K562 (cell line): ENCODE results near the gene PNP. TPM values are rescaled to one million over a fixed set of nuclear protein-coding genes. Genes with fewer than 3 reads are reported as not detected.

Experiments
- CTBP1 ChIP-seq: fragments of 450-650 bp; IDR thresholded peaks from 2 replicates; pipeline ENCODE4 v1.6.1; 2016; ENCODE audit warnings: borderline replicate concordance
- CXXC5 ChIP-seq: fragments of 250-450 bp; sonication (Bioruptor Pico); IDR thresholded peaks from 2 replicates; pipeline ENCODE4 v1.8.0; 2022; ENCODE audit warnings: inconsistent platforms, mild to moderate bottlenecking, moderate library complexity
- HEY1 ChIP-seq: fragments of 250-450 bp; sonication (Bioruptor Pico); IDR thresholded peaks from 2 replicates; pipeline ENCODE4 v1.5.0; 2020; ENCODE audit warnings: mild to moderate bottlenecking, moderate library complexity, borderline replicate concordance
- HMG20B ChIP-seq: fragments of 250-450 bp; sonication (Bioruptor Pico); IDR thresholded peaks from 2 replicates; pipeline ENCODE4 v1.5.0; 2021; ENCODE audit warnings: mild to moderate bottlenecking
- JUN ChIP-seq, 2 experiments: sonication (generic) in 1 of 2; formaldehyde crosslinking in 1 of 2; IDR thresholded peaks; 2 replicates each; pipeline versions ENCODE4 v1.6.1 to v1.8.0; 2012 to 2022; ENCODE audit warnings: borderline replicate concordance in 2 of 2, mild to moderate bottlenecking in 2 of 2, improper control_type of control experiment in 1 of 2, low read depth in 1 of 2, low read length in 1 of 2, missing genetic modification reagents in 1 of 2
- KAT7 ChIP-seq: sonication (generic); formaldehyde crosslinking; IDR thresholded peaks from 2 replicates; pipeline ENCODE4 v1.8.0; 2022; ENCODE audit warnings: missing genetic modification reagents, mild to moderate bottlenecking, borderline replicate concordance
- L3MBTL2 ChIP-seq: fragments of 450-650 bp; IDR thresholded peaks from 2 replicates; pipeline ENCODE4 v1.6.1; 2016; ENCODE audit warnings: mild to moderate bottlenecking, moderate library complexity
- MAFG ChIP-seq: fragments of 450-650 bp; conservative IDR thresholded peaks from 2 replicates; pipeline ENCODE4 v1.6.1; 2016; ENCODE audit warnings: missing genetic modification characterization, missing compliant biosample characterization
- MYC ChIP-seq, 2 experiments: fragments of 250-450 bp in 1 of 2; sonication (Bioruptor Pico) in 1 of 2; IDR thresholded peaks; 2 replicates each; pipeline versions ENCODE4 v1.5.1 to v1.6.1; 2012 to 2021; ENCODE audit warnings: low read depth in 2 of 2, borderline replicate concordance in 1 of 2, improper control_type of control experiment in 1 of 2, low read length in 1 of 2, mild to moderate bottlenecking in 1 of 2, moderate library complexity in 1 of 2
- NFXL1 ChIP-seq: fragments of 450-650 bp; formaldehyde crosslinking; IDR thresholded peaks from 2 replicates; pipeline ENCODE4 v1.4.0; 2021; ENCODE audit warnings: mild to moderate bottlenecking
- NFYB ChIP-seq: IDR thresholded peaks from 2 replicates; pipeline ENCODE4 v1.6.1; 2011; ENCODE audit warnings: mild to moderate bottlenecking, moderate library complexity; ENCODE audit not compliant: insufficient read length; ENCODE audit errors: extremely low read depth
- NR1H2 ChIP-seq: sonication (generic); formaldehyde crosslinking; IDR thresholded peaks from 2 replicates; pipeline ENCODE4 v1.4.0; 2020; ENCODE audit warnings: mild to moderate bottlenecking, missing genetic modification reagents
- OTX1 ChIP-seq: fragments of 450-650 bp; formaldehyde crosslinking; IDR thresholded peaks from 2 replicates; pipeline ENCODE4 v1.4.0; 2022; ENCODE audit warnings: mild to moderate bottlenecking
- TAF9B ChIP-seq: fragments of 450-650 bp; IDR thresholded peaks from 2 replicates; pipeline ENCODE4 v1.6.1; 2018; ENCODE audit warnings: mild to moderate bottlenecking; ENCODE audit not compliant: partially characterized antibody
- TBL1XR1 ChIP-seq, 2 experiments: IDR thresholded peaks; 2 replicates each; pipeline ENCODE4 v1.6.1; 2012; ENCODE audit warnings: improper control_type of control experiment in 2 of 2, low read length in 2 of 2, mild to moderate bottlenecking in 1 of 2
- TBP ChIP-seq: optimal IDR thresholded peaks from 2 replicates; pipeline ENCODE3; 2011; ENCODE audit warnings: low read depth, low read length, improper control_type of control experiment
- ZNF165 ChIP-seq: fragments of 250-450 bp; sonication (Bioruptor Pico); IDR thresholded peaks from 2 replicates; pipeline ENCODE4 v1.4.0; 2020; ENCODE audit warnings: borderline replicate concordance
- ZNF699 ChIP-seq: fragments of 250-450 bp; sonication (Bioruptor Pico); IDR thresholded peaks from 2 replicates; pipeline ENCODE4 v1.8.0; 2021; ENCODE audit warnings: mild to moderate bottlenecking, moderate library complexity; ENCODE audit not compliant: insufficient replicate concordance
- ZNF707 ChIP-seq: fragments of 250-450 bp; sonication (Bioruptor Pico); conservative IDR thresholded peaks from 2 replicates; pipeline ENCODE4 v1.8.0; 2022; ENCODE audit warnings: inconsistent platforms, mild to moderate bottlenecking, moderate library complexity
- ZNF717 ChIP-seq: fragments of 250-450 bp; sonication (Bioruptor Pico); IDR thresholded peaks from 2 replicates; pipeline ENCODE4 v1.5.0; 2021
- ZNF766 ChIP-seq: fragments of 200-800 bp; sonication (Bioruptor generic); conservative IDR thresholded peaks from 2 replicates; pipeline ENCODE4 v1.6.1; 2016; ENCODE audit warnings: missing genetic modification characterization, missing compliant biosample characterization
- polyA plus RNA-seq, 8 experiments: library from polyadenylated mRNA; depleted of rRNA in 4 of 8; stranded (reverse) in 5 of 8; unstranded in 3 of 8; fragments of >200 nt; fragmentation: Nextera tagmentation in 2 of 8; fragmentation: Illumina TruSeq in 1 of 8; extraction: Ambion mirVana in 2 of 8; extraction: Trizol in 1 of 8; gene quantifications; 2 replicates each; pipeline versions ENCODE4 v1.2.1 to v1.2.3, GENCODE V29; 2011 to 2014; ENCODE audit warnings: inconsistent platforms in 1 of 8, missing spikeins in 1 of 8
- total RNA-seq, 7 experiments: library from RNA; depleted of rRNA in 6 of 7; stranded (reverse); fragments of >200 nt in 6 of 7; fragmentation: Illumina TruSeq in 2 of 7; extraction: Trizol in 2 of 7; gene quantifications; 2 replicates each; pipeline versions ENCODE4 v1.2.1 to v1.2.3, GENCODE V29; 2011 to 2021; ENCODE audit warnings: low replicate concordance in 1 of 7
- TF ChIP-seq, protein P1 (sequence below): fragments of 450-650 bp; IDR thresholded peaks from 2 replicates; pipeline ENCODE4 v1.6.1; 2014; ENCODE audit warnings: low read depth, mild to moderate bottlenecking, moderate library complexity, borderline replicate concordance
- TF ChIP-seq, protein P2 (sequence below), 2 experiments: IDR thresholded peaks; 2 replicates each; pipeline ENCODE4 v1.6.1; 2011; ENCODE audit warnings: borderline replicate concordance in 1 of 2, control low read depth in 1 of 2, low read depth in 1 of 2, low read length in 1 of 2, mild to moderate bottlenecking in 1 of 2, mixed read lengths in 1 of 2, moderate library complexity in 1 of 2; ENCODE audit not compliant: insufficient read depth in 1 of 2, insufficient read length in 1 of 2, poor library complexity in 1 of 2, severe bottlenecking in 1 of 2; ENCODE audit errors: extremely low read depth in 1 of 2
- TF ChIP-seq, protein P3 (sequence below): sonication (generic); formaldehyde crosslinking; IDR thresholded peaks from 2 replicates; pipeline ENCODE4 v1.9.0; 2022; ENCODE audit warnings: mild to moderate bottlenecking, missing genetic modification reagents

The PNP gene
- total and polyA plus RNA-seq, 9 of the 15 experiments (the other 6 are each of a cell fraction or from before 2014, with no cell fraction given), result 92.5 to 288 (median 137) TPM

DNA sequence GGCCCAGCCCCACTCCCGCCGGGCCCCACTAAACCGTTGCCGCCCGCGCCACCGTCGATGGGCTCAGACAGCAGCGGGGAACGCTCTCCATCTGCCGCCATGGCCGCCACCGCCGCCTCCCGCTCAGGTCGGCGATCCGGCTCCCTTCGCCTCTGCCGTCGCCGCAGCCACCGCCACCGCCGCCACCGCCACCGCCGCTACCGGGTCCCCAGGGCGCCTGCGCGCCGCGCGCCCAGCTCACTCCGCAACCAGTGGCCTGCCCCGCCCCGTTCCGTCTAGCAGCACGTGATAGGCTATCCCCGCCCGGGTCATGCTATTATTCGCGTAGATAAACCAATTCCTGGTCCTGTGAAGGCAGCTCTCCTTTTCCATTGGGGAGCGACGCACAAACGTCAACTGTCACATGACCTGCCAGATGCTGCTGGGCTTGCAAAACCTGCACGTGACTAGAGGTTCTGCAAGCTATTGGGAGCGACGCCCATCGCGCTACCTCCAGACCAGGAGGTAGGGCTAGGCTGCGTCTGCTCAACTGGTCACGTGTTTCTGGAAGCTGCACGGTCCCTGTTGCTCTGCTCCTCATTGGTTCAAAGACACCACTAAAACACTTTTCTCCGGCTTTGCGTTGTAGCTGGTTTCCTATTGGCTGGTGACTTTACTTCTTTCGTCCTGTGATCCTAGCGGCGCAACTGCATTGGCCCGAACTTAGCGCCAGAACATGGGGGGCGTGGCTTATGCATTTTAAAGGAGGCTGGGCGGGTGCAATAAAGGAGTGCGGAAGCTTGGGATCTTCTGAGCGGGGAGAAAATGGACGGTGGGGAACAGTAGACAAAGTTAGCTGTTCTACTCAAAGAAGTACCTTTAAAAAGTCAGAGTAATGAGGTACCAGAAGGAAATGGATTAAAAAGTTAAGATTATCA is 7.7 kb upstream of the PNP start, which contains the start of gene PIP4P1 (continued):
- TF ChIP-seq L3MBTL2 (peak; percentile 98), NFXL1 (CRISPR knock-in tag) (no peak), TAF9B (peak; percentile 45), TBP (peak; percentile 88), MAFG (tag) (peak; percentile 66), CTBP1 (peak; percentile 75; the same call in 1 of the 2 replicates), OTX1 (CRISPR knock-in tag) (no peak), MYC (IDR thresholded peaks at IDR 0.05; ENCODE audit: low read depth, low read length) (peak; percentile 79), MYC (CRISPR knock-in tag; IDR thresholded peaks at IDR 0.05; ENCODE audit: borderline replicate concordance, low read depth) (no peak), TBL1XR1 (IDR thresholded peaks at IDR 0.05; ENCODE audit: low read length in 2 of 2) (0 out of 4 replicates have a peak, but pooled peaks of 1 of the 2 experiments have one; percentile 15), ZNF707 (no peak), KAT7 (CRISPR knock-in tag) (0 out of 2 replicates have a peak, but pooled peaks have one; percentile 35), HEY1 (no peak), CXXC5 (CRISPR knock-in tag) (peak; percentile 97), HMG20B (CRISPR knock-in tag) (no peak), NFYB (peak; percentile 56), ZNF766 (CRISPR knock-in tag) (peak; percentile 53), ZNF717 (CRISPR knock-in tag) (no peak), ZNF165 (CRISPR knock-in tag) (no peak), ZNF699 (CRISPR knock-in tag) (no peak), NR1H2 (CRISPR knock-in tag) (no peak), JUN (IDR thresholded peaks at IDR 0.05; ENCODE audit: borderline replicate concordance, low read depth, low read length) (peak; percentile 66; the same call in 1 of the 2 replicates), JUN (CRISPR knock-in tag; IDR thresholded peaks at IDR 0.05; ENCODE audit: borderline replicate concordance) (no peak)
- TF ChIP-seq, protein P1, sequence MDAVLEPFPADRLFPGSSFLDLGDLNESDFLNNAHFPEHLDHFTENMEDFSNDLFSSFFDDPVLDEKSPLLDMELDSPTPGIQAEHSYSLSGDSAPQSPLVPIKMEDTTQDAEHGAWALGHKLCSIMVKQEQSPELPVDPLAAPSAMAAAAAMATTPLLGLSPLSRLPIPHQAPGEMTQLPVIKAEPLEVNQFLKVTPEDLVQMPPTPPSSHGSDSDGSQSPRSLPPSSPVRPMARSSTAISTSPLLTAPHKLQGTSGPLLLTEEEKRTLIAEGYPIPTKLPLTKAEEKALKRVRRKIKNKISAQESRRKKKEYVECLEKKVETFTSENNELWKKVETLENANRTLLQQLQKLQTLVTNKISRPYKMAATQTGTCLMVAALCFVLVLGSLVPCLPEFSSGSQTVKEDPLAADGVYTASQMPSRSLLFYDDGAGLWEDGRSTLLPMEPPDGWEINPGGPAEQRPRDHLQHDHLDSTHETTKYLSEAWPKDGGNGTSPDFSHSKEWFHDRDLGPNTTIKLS, result peak; percentile 21; the same call in 1 of the 2 replicates
- TF ChIP-seq, protein P2, sequence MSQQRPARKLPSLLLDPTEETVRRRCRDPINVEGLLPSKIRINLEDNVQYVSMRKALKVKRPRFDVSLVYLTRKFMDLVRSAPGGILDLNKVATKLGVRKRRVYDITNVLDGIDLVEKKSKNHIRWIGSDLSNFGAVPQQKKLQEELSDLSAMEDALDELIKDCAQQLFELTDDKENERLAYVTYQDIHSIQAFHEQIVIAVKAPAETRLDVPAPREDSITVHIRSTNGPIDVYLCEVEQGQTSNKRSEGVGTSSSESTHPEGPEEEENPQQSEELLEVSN (IDR thresholded peaks at IDR 0.05; ENCODE audit: borderline replicate concordance in 1 of 2, extremely low read depth in 1 of 2, insufficient read depth in 1 of 2, insufficient read length in 1 of 2, low read depth in 1 of 2, low read length in 1 of 2, poor library complexity in 1 of 2, severe bottlenecking in 1 of 2), result peak; percentile 88 to 91
- TF ChIP-seq, protein P3, sequence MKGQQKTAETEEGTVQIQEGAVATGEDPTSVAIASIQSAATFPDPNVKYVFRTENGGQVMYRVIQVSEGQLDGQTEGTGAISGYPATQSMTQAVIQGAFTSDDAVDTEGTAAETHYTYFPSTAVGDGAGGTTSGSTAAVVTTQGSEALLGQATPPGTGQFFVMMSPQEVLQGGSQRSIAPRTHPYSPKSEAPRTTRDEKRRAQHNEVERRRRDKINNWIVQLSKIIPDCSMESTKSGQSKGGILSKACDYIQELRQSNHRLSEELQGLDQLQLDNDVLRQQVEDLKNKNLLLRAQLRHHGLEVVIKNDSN (CRISPR knock-in tag), result peak; percentile 99
